HCT116 (cell line): ENCODE results near the gene TM9SF4.

ENCODE experiments used
- POLR2A ChIP-seq: IDR thresholded peaks from 2 replicates; pipeline ENCODE4 v1.7.0; 2011; ENCODE audit warnings: borderline replicate concordance; ENCODE audit not compliant: insufficient read depth, insufficient read length; ENCODE audit errors: extremely low read depth
- TF ChIP-seq, protein P1 (sequence below), 3 experiments: fragments of 200-600 bp in 1 of 3; sonication (generic) in 1 of 3; IDR thresholded peaks in 2 of 3; conservative IDR thresholded peaks in 1 of 3; 2 replicates each; pipeline ENCODE4 v1.5.1; 2012 to 2017; ENCODE audit warnings: low read depth in 2 of 3, low read length in 2 of 3, antibody characterized with exemption in 1 of 3, borderline replicate concordance in 1 of 3, control low read depth in 1 of 3, mild to moderate bottlenecking in 1 of 3, mixed read lengths in 1 of 3, mixed run types in 1 of 3, moderate library complexity in 1 of 3; ENCODE audit not compliant: insufficient read depth in 1 of 3

GRCh38 chr20:32213870-32214269 lies 104.4 kb downstream of the TM9SF4 start:
- TF ChIP-seq, protein P1, sequence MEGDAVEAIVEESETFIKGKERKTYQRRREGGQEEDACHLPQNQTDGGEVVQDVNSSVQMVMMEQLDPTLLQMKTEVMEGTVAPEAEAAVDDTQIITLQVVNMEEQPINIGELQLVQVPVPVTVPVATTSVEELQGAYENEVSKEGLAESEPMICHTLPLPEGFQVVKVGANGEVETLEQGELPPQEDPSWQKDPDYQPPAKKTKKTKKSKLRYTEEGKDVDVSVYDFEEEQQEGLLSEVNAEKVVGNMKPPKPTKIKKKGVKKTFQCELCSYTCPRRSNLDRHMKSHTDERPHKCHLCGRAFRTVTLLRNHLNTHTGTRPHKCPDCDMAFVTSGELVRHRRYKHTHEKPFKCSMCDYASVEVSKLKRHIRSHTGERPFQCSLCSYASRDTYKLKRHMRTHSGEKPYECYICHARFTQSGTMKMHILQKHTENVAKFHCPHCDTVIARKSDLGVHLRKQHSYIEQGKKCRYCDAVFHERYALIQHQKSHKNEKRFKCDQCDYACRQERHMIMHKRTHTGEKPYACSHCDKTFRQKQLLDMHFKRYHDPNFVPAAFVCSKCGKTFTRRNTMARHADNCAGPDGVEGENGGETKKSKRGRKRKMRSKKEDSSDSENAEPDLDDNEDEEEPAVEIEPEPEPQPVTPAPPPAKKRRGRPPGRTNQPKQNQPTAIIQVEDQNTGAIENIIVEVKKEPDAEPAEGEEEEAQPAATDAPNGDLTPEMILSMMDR (IDR thresholded peaks at IDR 0.05 in 2 of 3, conservative IDR thresholded peaks at IDR 0.05 in 1 of 3; ENCODE audit: borderline replicate concordance in 1 of 3, insufficient read depth in 1 of 3, low read depth in 2 of 3, low read length in 2 of 3) = no peak
- TF ChIP-seq POLR2A = no peak
